Tibial artery (tissue), 4 donors: ENCODE measurements around the gene SLC13A5.

ENCODE experiments used
- DNase-seq, 2 donors: peaks; one replicate each; pipeline ENCODE4 v3.0.0-alpha.2; 2019
- H3K27ac ChIP-seq, 2 donors: fragments of 200-600 bp; sonication (generic) in 1 of 2; 1 replicate in 1 of 2; 2 replicates in 1 of 2; pipeline ENCODE4 v1.5.1; 2018 to 2019; ENCODE audit warnings: mild to moderate bottlenecking in 1 of 2
- H3K27me3 ChIP-seq, 2 donors: fragments of 200-600 bp; sonication (generic) in 1 of 2; one replicate each; pipeline versions ENCODE4 v1.5.1 to v1.6.0; 2016 to 2019
- H3K36me3 ChIP-seq, 3 donors: fragments of 200-600 bp; sonication (generic) in 2 of 3; one replicate each; pipeline ENCODE4 v1.5.1; 2016 to 2019; ENCODE audit warnings: mild to moderate bottlenecking in 2 of 3
- H3K4me1 ChIP-seq, 4 donors: fragments of 200-600 bp; sonication (generic) in 2 of 4; 1 replicate in 3 of 4; 2 replicates in 1 of 4; pipeline ENCODE4 v1.5.1; 2016 to 2019
- H3K4me3 ChIP-seq, 2 donors: fragments of 200-600 bp; sonication (generic) in 1 of 2; 1 replicate in 1 of 2; 2 replicates in 1 of 2; pipeline ENCODE4 v1.5.1; 2018 to 2019; ENCODE audit warnings: mild to moderate bottlenecking in 2 of 2
- H3K9me3 ChIP-seq, 3 donors: fragments of 200-600 bp; sonication (generic) in 1 of 3; one replicate each; pipeline ENCODE4 v1.5.1; 2016 to 2019
- CTCF ChIP-seq, 2 experiments: fragments of 200-600 bp in 1 of 2; fragments of 450-650 bp in 1 of 2; IDR thresholded peaks; one replicate each; pipeline ENCODE4 v1.5.1; 2017 to 2019; ENCODE audit warnings: antibody characterized with exemption in 2 of 2, mild to moderate bottlenecking in 1 of 2, moderate library complexity in 1 of 2
- intact Hi-C: fragments of 100-400 bp; cut with DNase I; formaldehyde crosslinking; loops from one replicate; pipeline ENCODE4 v1.15.0; 2023; ENCODE audit warnings: low total_unique reads

The SLC13A5 gene

GRCh38 chr17:6691546-6691945, 21.6 kb downstream of the SLC13A5 start:
- Histone ChIP-seq H3K9me3 (no peaks in the 10 kb centered on the region), H3K36me3 (no peaks in the 10 kb centered on the region), H3K27me3 (peaks cover 0 to 17% of the 10 kb centered on the region in 2 donors), H3K4me1 (no peaks in the 10 kb centered on the region), H3K4me3 (no peak overlapping the region), H3K27ac (no peak overlapping the region)
- no peak for TF ChIP-seq CTCF (IDR thresholded peaks at IDR 0.05)
- DNase-seq, result no peak
- intact Hi-C loops, result loop anchor here (10.0 kb wide), 1 partner anchor 163 kb away; no protein-coding TSS in a partner anchor

GRCh38 chr17:6690641-6691040, 22.5 kb downstream of the SLC13A5 start:
- no peak overlapping the region for H3K27ac ChIP-seq
- no peaks in the 10 kb centered on the region for H3K4me1 ChIP-seq
- no peaks in the 10 kb centered on the region for H3K9me3 ChIP-seq
- H3K4me3 ChIP-seq, result no peak overlapping the region
- TF ChIP-seq CTCF (IDR thresholded peaks at IDR 0.05), result no peak
- no peaks in the 10 kb centered on the region for H3K36me3 ChIP-seq
- no peak for DNase-seq
- intact Hi-C loops, result loop anchor here (10.0 kb wide), 1 partner anchor 164 kb away; no protein-coding TSS in a partner anchor
- H3K27me3 ChIP-seq, result peaks cover 0 to 24% of the 10 kb centered on the region in 2 donors

- no peak for DNase-seq
- Histone ChIP-seq H3K4me1 (no peaks in the 10 kb centered on the region), H3K9me3 (no peaks in the 10 kb centered on the region), H3K36me3 (no peaks in the 10 kb centered on the region), H3K27ac (no peak overlapping the region), H3K4me3 (no peak overlapping the region), H3K27me3 (peaks cover 0 to 29% of the 10 kb centered on the region in 2 donors)
- intact Hi-C loops, result no loop called here
- no peak for TF ChIP-seq CTCF (IDR thresholded peaks at IDR 0.05)
Observed at GRCh38 chr17:6688944-6689343, 24.2 kb downstream of the SLC13A5 start.

- Histone ChIP-seq H3K36me3 (no peaks in the 10 kb centered on the region), H3K9me3 (no peaks in the 10 kb centered on the region), H3K4me1 (no peaks in the 10 kb centered on the region), H3K4me3 (no peak overlapping the region), H3K27ac (no peak overlapping the region), H3K27me3 (peaks cover 0 to 36% of the 10 kb centered on the region in 2 donors)
- no peak for TF ChIP-seq CTCF (IDR thresholded peaks at IDR 0.05)
- DNase-seq, result no peak
- intact Hi-C loops, result no loop called here
Observed at GRCh38 chr17:6686026-6686425, 27.1 kb downstream of the SLC13A5 start.

- H3K4me1 ChIP-seq, result no peaks in the 10 kb centered on the region
- TF ChIP-seq CTCF (IDR thresholded peaks at IDR 0.05), result no peak
- H3K36me3 ChIP-seq, result no peaks in the 10 kb centered on the region
- H3K9me3 ChIP-seq, result no peaks in the 10 kb centered on the region
- H3K27ac ChIP-seq, result no peak overlapping the region
- DNase-seq, result no peak
- no peak overlapping the region for H3K4me3 ChIP-seq
- intact Hi-C loops, result no loop called here
- peaks cover 0 to 29% of the 10 kb centered on the region in 2 donors for H3K27me3 ChIP-seq
Observed at GRCh38 chr17:6684881-6685767, 28.0 kb downstream of the SLC13A5 start.
